PC-9 (cell line): ENCODE results near the gene CYTH3. TPM values are rescaled to one million over a fixed set of nuclear protein-coding genes. Genes with fewer than 3 reads are reported as not detected.

ENCODE experiments used
- BruUV-seq: library from RNA; stranded (reverse); fragments of 400-500 nt; replicated peaks from 2 replicates; lab custom pipeline; 2021; lab: Mats Ljungman, UMichigan
- CTCF ChIA-PET: fragments of 300-600 bp; sonication (Branson Sonifier 250); formaldehyde crosslinking; loops from one replicate; lab custom pipeline; 2022; ENCODE audit warnings: antibody characterized with exemption; lab: Charles Lee
- POLR2A ChIA-PET: fragments of 300-600 bp; sonication (Branson Sonifier 250); formaldehyde crosslinking; loops from one replicate; lab custom pipeline; 2022; ENCODE audit warnings: antibody characterized with exemption; ENCODE audit not compliant: unreplicated experiment; lab: Charles Lee
- DNase-seq, 2 experiments: peaks; one replicate each; pipeline versions ENCODE4 v3.0.0 to v3.0.0-alpha.2; 2015 to 2022; ENCODE audit warnings: mixed read lengths in 1 of 2
- H2AFZ ChIP-seq: fragments of 200-600 bp; sonication (generic); 2 replicates; pipeline ENCODE4 v1.8.1; 2017; ENCODE audit warnings: antibody characterized with exemption
- H3F3A ChIP-seq: fragments of 200-600 bp; sonication (generic); 2 replicates; pipeline ENCODE4 v1.8.1; 2017; ENCODE audit warnings: antibody characterized with exemption, mild to moderate bottlenecking, low read depth; ENCODE audit not compliant: insufficient read depth
- H3K27ac ChIP-seq: fragments of 200-600 bp; sonication (generic); 2 replicates; pipeline ENCODE4 v1.6.1; 2016; ENCODE audit warnings: mixed run types
- H3K27me3 ChIP-seq: fragments of 200-600 bp; sonication (generic); 2 replicates; pipeline ENCODE4 v1.6.1; 2016; ENCODE audit warnings: low read depth, mixed run types; ENCODE audit not compliant: insufficient read depth
- H3K36me3 ChIP-seq: fragments of 200-600 bp; sonication (generic); 2 replicates; pipeline ENCODE4 v1.6.1; 2016; ENCODE audit warnings: low read depth, mixed run types
- H3K4me1 ChIP-seq: fragments of 200-600 bp; sonication (generic); replicated peaks from 2 replicates; pipeline ENCODE4 v1.6.1; 2016; ENCODE audit warnings: mixed run types; ENCODE audit not compliant: insufficient read depth
- H3K4me2 ChIP-seq: fragments of 200-600 bp; sonication (generic); 2 replicates; pipeline ENCODE4 v1.6.1; 2017; ENCODE audit warnings: mixed run types
- H3K4me3 ChIP-seq: fragments of 200-600 bp; sonication (generic); 2 replicates; pipeline ENCODE4 v1.6.1; 2016; ENCODE audit warnings: mixed run types
- H3K79me2 ChIP-seq: fragments of 200-600 bp; sonication (generic); 2 replicates; pipeline ENCODE4 v1.6.1; 2017; ENCODE audit warnings: low read depth, mixed run types
- H3K9me2 ChIP-seq: fragments of 200-600 bp; sonication (generic); 2 replicates; pipeline ENCODE4 v1.8.1; 2017; ENCODE audit warnings: mild to moderate bottlenecking; ENCODE audit not compliant: insufficient read depth
- H3K9me3 ChIP-seq: fragments of 200-600 bp; sonication (generic); 2 replicates; pipeline ENCODE4 v1.8.1; 2016; ENCODE audit warnings: low read depth; ENCODE audit not compliant: insufficient read depth
- H4K20me1 ChIP-seq: fragments of 200-600 bp; sonication (generic); 2 replicates; pipeline ENCODE4 v1.8.1; 2017; ENCODE audit not compliant: insufficient read depth
- EZH2 ChIP-seq: fragments of 200-600 bp; sonication (generic); IDR thresholded peaks from 2 replicates; pipeline ENCODE4 v1.8.0; 2017; ENCODE audit warnings: antibody characterized with exemption, low read depth
- intact Hi-C: fragments of 100-400 bp; cut with micrococcal nuclease; formaldehyde crosslinking; loops from one replicate; pipeline ENCODE4 v1.10.0; 2022; ENCODE audit not compliant: unreplicated experiment
- total RNA-seq: library from RNA; stranded (reverse); gene quantifications from 2 replicates; pipeline ENCODE4 v1.2.3, GENCODE V29; 2021
- TF ChIP-seq, protein P1 (sequence below): fragments of 200-600 bp; sonication (generic); conservative IDR thresholded peaks from 2 replicates; pipeline ENCODE4 v1.6.1; 2017; ENCODE audit warnings: mixed run types, antibody characterized with exemption, mild to moderate bottlenecking, moderate library complexity

CYTH3 gene
- total RNA-seq, 1 experiment from 2014 or later, result 84.4 TPM

DNA sequence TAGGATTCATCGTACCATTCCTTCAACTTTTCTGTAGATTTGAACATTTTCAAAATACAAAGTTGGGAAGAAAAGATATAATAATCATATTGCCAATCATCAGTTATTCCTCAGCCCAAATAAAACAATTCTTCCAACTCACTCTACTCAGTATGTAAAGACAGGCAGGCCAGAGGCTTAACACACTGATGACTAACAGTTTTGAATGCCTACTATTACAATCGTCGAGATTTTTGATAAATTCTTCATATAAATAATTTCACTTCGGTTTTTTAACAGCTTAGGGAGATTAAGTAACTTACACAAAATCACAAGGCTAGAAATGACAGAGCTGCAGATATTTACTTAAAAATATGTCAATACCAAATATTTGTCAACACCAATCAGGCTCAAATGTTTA, 17.6 kb downstream of the CYTH3 start:
- H2AFZ ChIP-seq, result no peak overlapping the region
- intact Hi-C loops, result loop anchor here (5.0 kb wide), 1 partner anchor 67 kb away; no protein-coding TSS in a partner anchor
- peaks cover 10% of the 10 kb centered on the region; the same call in 1 of the 2 replicates for H3F3A ChIP-seq
- BruUV-seq, result no TSS peak
- no peaks in the 10 kb centered on the region for H3K9me3 ChIP-seq
- H3K9me2 ChIP-seq, result no peaks in the 10 kb centered on the region
- no peak for DNase-seq
- POLR2A ChIA-PET, result no interaction called here
- H3K4me3 ChIP-seq, result no peak overlapping the region
- no peak overlapping the region for H3K4me2 ChIP-seq
- no peaks in the 10 kb centered on the region for H3K4me1 ChIP-seq
- H3K36me3 ChIP-seq, result no peaks in the 10 kb centered on the region
- CTCF ChIA-PET, result no interaction called here
- no peaks in the 10 kb centered on the region for H4K20me1 ChIP-seq
- peaks cover 57% of the 10 kb centered on the region for H3K79me2 ChIP-seq
- TF ChIP-seq, protein P1, sequence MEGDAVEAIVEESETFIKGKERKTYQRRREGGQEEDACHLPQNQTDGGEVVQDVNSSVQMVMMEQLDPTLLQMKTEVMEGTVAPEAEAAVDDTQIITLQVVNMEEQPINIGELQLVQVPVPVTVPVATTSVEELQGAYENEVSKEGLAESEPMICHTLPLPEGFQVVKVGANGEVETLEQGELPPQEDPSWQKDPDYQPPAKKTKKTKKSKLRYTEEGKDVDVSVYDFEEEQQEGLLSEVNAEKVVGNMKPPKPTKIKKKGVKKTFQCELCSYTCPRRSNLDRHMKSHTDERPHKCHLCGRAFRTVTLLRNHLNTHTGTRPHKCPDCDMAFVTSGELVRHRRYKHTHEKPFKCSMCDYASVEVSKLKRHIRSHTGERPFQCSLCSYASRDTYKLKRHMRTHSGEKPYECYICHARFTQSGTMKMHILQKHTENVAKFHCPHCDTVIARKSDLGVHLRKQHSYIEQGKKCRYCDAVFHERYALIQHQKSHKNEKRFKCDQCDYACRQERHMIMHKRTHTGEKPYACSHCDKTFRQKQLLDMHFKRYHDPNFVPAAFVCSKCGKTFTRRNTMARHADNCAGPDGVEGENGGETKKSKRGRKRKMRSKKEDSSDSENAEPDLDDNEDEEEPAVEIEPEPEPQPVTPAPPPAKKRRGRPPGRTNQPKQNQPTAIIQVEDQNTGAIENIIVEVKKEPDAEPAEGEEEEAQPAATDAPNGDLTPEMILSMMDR, result no peak
- TF ChIP-seq EZH2, result no peak
- H3K27ac ChIP-seq, result no peak overlapping the region
- H3K27me3 ChIP-seq, result no peaks in the 10 kb centered on the region

DNA sequence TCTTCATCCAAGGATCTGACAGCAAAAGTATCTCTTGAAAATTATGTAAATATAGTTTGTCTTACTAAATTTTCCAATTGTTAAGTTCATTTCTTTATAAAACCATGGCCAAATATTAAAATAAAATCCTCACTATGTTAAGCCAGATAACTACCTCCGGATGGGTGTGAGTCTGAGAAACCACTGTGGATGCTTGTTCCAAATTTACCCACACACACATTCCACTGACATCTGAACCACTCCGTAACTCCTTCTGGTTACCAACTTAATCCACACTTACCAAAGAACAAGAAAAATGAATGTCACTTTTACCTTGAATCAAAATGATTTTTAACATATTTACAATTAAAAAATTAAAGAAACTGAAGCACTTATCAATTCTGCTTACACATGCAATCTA, 19.7 kb downstream of the CYTH3 start:
- peaks cover 44% of the 10 kb centered on the region for H3K79me2 ChIP-seq
- no peak for DNase-seq
- CTCF ChIA-PET, result no interaction called here

DNA sequence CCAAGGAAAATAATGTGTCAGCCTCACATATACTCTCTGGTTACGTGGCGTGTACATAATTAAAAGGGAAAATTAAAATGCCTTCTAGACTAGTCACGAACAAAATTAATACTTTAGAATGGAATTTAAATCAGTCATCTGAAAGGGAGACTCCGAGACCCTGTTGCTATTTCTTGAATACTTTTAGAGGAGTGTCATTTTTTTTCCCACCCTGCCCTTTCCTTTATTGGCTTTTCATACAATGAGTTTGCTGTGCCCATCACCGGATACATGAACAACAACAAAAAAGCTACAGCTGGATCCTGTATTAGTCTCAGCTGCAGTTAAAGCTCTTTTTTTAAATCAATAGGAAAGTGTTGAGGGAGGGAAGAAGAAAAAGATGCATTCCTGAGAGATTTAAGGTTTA, 20.1 kb downstream of the CYTH3 start:
- ChIA-PET POLR2A (interaction anchor here (0.6 kb wide), 1 partner anchor 28 kb away, joined by 6 read pairs; no protein-coding TSS in a partner anchor), CTCF (no interaction called here)
- BruUV-seq, result no TSS peak
- TF ChIP-seq, protein P1, result no peak
- TF ChIP-seq EZH2, result no peak
- H3K36me3 ChIP-seq, result no peaks in the 10 kb centered on the region
- no peak overlapping the region for H3K4me3 ChIP-seq
- no peak for DNase-seq
- H3K9me2 ChIP-seq, result no peaks in the 10 kb centered on the region
- H3K4me2 ChIP-seq, result no peak overlapping the region
- H2AFZ ChIP-seq, result no peak overlapping the region
- no peaks in the 10 kb centered on the region for H3K27me3 ChIP-seq
- no peaks in the 10 kb centered on the region for H4K20me1 ChIP-seq
- no peak overlapping the region for H3K27ac ChIP-seq
- no peaks in the 10 kb centered on the region for H3K4me1 ChIP-seq
- H3K79me2 ChIP-seq, result peaks cover 40% of the 10 kb centered on the region
- no peaks in the 10 kb centered on the region for H3K9me3 ChIP-seq
- H3F3A ChIP-seq, result peaks cover 10% of the 10 kb centered on the region; the same call in 1 of the 2 replicates
- intact Hi-C loops, result loop anchor here (5.0 kb wide), 1 partner anchor 70 kb away; no protein-coding TSS in a partner anchor

More for the DNA sequence above, 19.7 kb downstream of the CYTH3 start:
- intact Hi-C loops, result loop anchor here (5.0 kb wide), 1 partner anchor 70 kb away; no protein-coding TSS in a partner anchor
- peaks cover 10% of the 10 kb centered on the region; the same call in 1 of the 2 replicates for H3F3A ChIP-seq
- H3K4me1 ChIP-seq, result no peaks in the 10 kb centered on the region
- H3K9me3 ChIP-seq, result no peaks in the 10 kb centered on the region
- no TSS peak for BruUV-seq
- H3K36me3 ChIP-seq, result no peaks in the 10 kb centered on the region
- no peaks in the 10 kb centered on the region for H4K20me1 ChIP-seq
- no peak overlapping the region for H3K4me2 ChIP-seq
- no peak overlapping the region for H3K4me3 ChIP-seq
- H3K27me3 ChIP-seq, result no peaks in the 10 kb centered on the region
- H2AFZ ChIP-seq, result no peak overlapping the region
- POLR2A ChIA-PET, result interaction anchor here (0.6 kb wide), 1 partner anchor 27 kb away, joined by 6 read pairs; no protein-coding TSS in a partner anchor
- H3K27ac ChIP-seq, result no peak overlapping the region
- no peaks in the 10 kb centered on the region for H3K9me2 ChIP-seq
- TF ChIP-seq, protein P1, result no peak
- no peak for TF ChIP-seq EZH2
